ENCODE measurements around the gene STOX1.

- TF ChIP-seq CTCF (conservative IDR thresholded peaks at IDR 0.05; ENCODE audit: low read length) (no peak), EZH2phosphoT487 (IDR thresholded peaks at IDR 0.05; ENCODE audit: borderline replicate concordance, low read depth, low read length) (no peak)
Observed at GRCh38 chr10:68795886-68796532, 31.3 kb upstream of the STOX1 start.
